Fibroblast of upper back skin (primary cell): Measurements from ENCODE around the gene MCFD2.
"Not testable (repeated sequence)": the region's sequence is repeated elsewhere in the genome, so short reads cannot be mapped to it uniquely, and the experiment has no call there.

Experiments used
- DNase-seq: peaks from one replicate; pipeline ENCODE4 v3.0.0-alpha.2; 2013

MCFD2 gene

GRCh38 chr2:46936566-46936965 lies 21.0 kb upstream of the MCFD2 start:
- peak; percentile 41 for DNase-seq

GRCh38 chr2:46935071-46935470 lies 19.5 kb upstream of the MCFD2 start:
- no peak for DNase-seq

- DNase-seq = no peak
These were observed 14.0 kb upstream of the MCFD2 start for GRCh38 chr2:46929612-46930011.

GRCh38 chr2:46926863-46927262 lies 11.3 kb upstream of the MCFD2 start:
- DNase-seq = no peak

GRCh38 chr2:46925474-46926351 lies 10.1 kb upstream of the MCFD2 start:
- no peak for DNase-seq

GRCh38 chr2:46924608-46925007 lies 9.0 kb upstream of the MCFD2 start:
- no peak for DNase-seq

DNA sequence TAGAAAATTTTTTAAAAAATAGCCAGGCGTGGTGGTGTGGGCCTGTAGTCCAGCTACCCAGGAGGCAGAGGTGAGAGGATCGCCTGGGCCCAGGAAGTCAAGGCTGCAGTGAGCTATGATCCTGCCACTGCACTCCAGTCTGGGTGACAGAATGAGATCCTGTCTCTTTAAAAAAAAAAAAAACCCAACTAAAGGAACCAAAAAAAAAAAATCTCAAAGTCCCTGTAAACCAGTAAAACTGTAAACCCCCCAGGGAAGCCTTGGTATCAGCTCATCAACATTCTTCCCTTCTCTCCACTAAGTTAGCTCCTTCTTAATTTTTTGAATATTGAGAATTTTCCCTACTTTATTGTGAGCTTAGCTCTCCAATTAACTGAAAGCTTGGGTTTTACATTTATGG lies 8.4 kb upstream of the MCFD2 start:
- DNase-seq = no peak

- DNase-seq = peak; percentile 37
These were observed 7.5 kb upstream of the MCFD2 start for GRCh38 chr2:46923041-46923528.

GRCh38 chr2:46922606-46923005 lies 7.0 kb upstream of the MCFD2 start:
- no peak for DNase-seq

- peak; percentile 46 for DNase-seq
These were observed 6.3 kb upstream of the MCFD2 start for GRCh38 chr2:46921676-46922448.

DNA sequence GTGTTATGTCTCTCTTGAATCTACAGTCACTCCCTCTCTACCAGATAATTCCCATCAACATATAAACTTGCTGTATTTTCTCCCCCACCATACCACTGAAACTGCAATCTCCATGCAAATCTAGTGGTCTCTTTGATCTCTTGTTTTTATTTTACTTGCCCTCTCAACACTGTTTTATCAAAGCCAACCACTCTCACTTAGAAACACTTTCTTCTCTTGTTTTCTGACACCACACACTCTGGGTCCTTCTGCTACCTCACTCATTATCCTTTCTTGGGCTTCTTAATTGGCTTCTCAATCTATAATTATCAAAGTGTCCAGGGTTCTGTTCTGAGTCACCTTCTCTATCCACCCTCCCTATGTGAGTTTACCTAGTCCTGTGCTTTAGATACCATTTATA lies 2.0 kb upstream of the MCFD2 start:
- no peak for DNase-seq

GRCh38 chr2:46915811-46916630 lies 415 bp upstream of the MCFD2 start:
- peak; percentile 89 for DNase-seq

DNA sequence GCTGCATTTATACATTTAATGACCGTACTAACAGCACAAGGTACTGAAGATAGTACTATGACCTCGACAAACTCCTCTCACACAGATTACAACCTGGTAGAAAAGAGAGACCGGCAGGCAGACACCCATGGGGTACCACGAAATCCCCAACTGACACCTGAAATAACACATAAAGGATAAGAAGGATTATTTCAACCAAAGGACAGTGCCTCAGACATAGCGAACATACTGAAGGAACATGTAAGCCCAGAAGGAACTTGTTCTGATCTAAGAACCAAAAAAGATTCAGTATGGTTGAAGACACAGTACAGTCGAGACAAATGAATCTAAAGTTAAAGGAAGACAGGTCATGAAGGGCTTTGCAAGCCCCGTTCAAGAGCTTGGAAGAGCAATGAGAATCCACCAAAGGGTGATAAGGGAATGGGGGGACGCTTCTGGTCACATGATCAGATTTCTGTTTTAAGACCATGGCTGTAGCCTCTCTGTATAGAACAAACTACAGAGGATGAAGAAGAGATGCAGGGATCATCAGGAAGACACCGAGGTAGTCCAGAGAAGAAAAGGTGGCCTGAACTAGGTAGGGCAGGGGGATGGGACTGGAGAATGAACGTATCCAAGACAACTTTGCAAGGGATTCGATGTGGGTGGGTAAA lies 902 bp downstream of the MCFD2 start:
- DNase-seq = no peak

- DNase-seq = peak; percentile 50
These were observed 1.9 kb downstream of the MCFD2 start for GRCh38 chr2:46913471-46914381.

GRCh38 chr2:46909771-46910419 lies 5.7 kb downstream of the MCFD2 start:
- peak; percentile 72 for DNase-seq

DNA sequence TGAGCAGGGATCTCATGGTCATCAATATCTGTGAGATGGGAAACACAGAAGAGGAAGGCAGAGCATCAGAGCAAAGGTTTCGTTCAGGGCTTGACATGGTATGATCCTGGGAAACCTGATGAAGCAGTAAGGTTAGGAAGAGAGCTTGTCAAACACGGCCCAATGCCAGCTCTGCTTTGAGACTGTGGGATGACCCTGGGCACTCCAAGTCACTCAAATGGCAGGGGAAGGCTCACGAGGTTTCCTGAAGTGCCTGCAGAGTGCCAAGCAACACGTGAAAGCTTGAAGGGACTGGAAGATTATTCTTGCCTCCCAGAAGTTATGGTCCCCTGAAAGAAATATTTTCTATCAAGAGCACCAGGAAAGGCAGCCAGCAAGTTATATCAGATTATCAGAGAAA lies 6.5 kb downstream of the MCFD2 start:
- no peak for DNase-seq

- not testable (repeated sequence) for DNase-seq
These were observed 10.5 kb downstream of the MCFD2 start for GRCh38 chr2:46904908-46905678.

- DNase-seq = not testable (repeated sequence)
These were observed 12.6 kb downstream of the MCFD2 start for GRCh38 chr2:46902980-46903379.

DNA sequence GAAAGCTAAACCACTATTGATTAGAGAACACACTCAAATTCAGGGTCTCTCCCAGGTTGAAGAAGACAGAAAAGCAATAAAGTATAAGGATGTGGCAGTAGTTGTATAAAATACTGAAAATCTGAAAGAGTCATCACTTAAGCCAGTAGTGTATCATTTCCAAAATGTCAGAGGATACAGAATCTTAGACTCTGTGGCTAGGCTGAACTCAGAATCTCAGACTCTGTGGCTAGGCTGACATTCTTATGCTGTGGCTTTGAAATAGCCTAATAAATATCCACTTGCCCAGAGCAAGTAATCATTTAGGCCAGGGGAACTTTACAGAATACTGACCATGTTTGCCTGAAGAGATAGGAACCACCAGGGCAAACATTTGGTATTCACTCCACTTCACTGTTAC lies 13.1 kb downstream of the MCFD2 start:
- DNase-seq = no peak

GRCh38 chr2:46901611-46902010 lies 14.0 kb downstream of the MCFD2 start:
- DNase-seq = no peak
